ENCODE data around the gene ACOX3. TPM values are rescaled to one million over a fixed set of nuclear protein-coding genes. Genes with fewer than 3 reads are reported as not detected.

ACOX3 gene
- total and polyA plus RNA-seq, 9 of the 15 experiments (the other 6 are each of a cell fraction or from before 2014, with no cell fraction given): 0.68 to 7.3 (median 3.7) TPM

- H2AFZ ChIP-seq (ENCODE audit: low read depth, low read length): no peak overlapping the region
- ATAC-seq (no peak), DNase-seq (ENCODE audit: extremely low read depth in 1 of 4, low spot score in 3 of 4) (no peak), FAIRE-seq (no peak)
- peaks cover 3 to 51% of the 10 kb centered on the region in 2 experiments; a peak in 3 of 5 replicates for H3K27me3 ChIP-seq (ENCODE audit: control insufficient read depth in 2 of 2, insufficient read depth in 2 of 2, low read length in 2 of 2)
- intact Hi-C loops (cut with micrococcal nuclease) (no loop called here), in situ Hi-C loops (cut with MboI) (no loop called here)
- CTCF ChIA-PET (ENCODE audit: low intra/inter-chr PET ratio): no interaction called here
- H3K9me1 ChIP-seq (ENCODE audit: control insufficient read depth, insufficient read depth, low read length): no peaks in the 10 kb centered on the region
- H4K20me1 ChIP-seq (replicated peaks; ENCODE audit: control insufficient read depth, insufficient read depth, low read length): 0 out of 2 replicates have a peak, but pooled peaks cover 4% of the 10 kb centered on the region
- no peak overlapping the region for H3K4me2 ChIP-seq (ENCODE audit: insufficient read depth, low read length)
- TF ChIP-seq KLF1 (tag; IDR thresholded peaks at IDR 0.05): no peak
- TF ChIP-seq PML (IDR thresholded peaks at IDR 0.05; ENCODE audit: low read length): no peak
- TF ChIP-seq DMBX1 (CRISPR knock-in tag; IDR thresholded peaks at IDR 0.05; ENCODE audit: borderline replicate concordance): no peak
- BruUV-seq (replicated peaks): no TSS peak
- POLR2A ChIA-PET: interaction anchor here (1.9 kb wide), 1 partner anchor 9 kb away, joined by 5 read pairs; no protein-coding TSS in a partner anchor
- H3K9me3 ChIP-seq (replicated peaks; ENCODE audit: control insufficient read depth, insufficient read depth, low read depth, low read length): no peaks in the 10 kb centered on the region
- H3K79me2 ChIP-seq (ENCODE audit: control insufficient read depth, insufficient read depth, low read length): no peaks in the 10 kb centered on the region
- H3K4me3 ChIP-seq: no peak overlapping the region
- H3K36me3 ChIP-seq (ENCODE audit: control insufficient read depth, insufficient read depth, low read length): no peaks in the 10 kb centered on the region
- WGBS (ENCODE audit: insufficient coverage, low coverage, missing lambda C conversion rate): 13% methylated on average over 6 of the region's 6 CpGs
- no peak overlapping the region for H3K27ac ChIP-seq (ENCODE audit: extremely low read depth, low read depth, low read length)
- no peak overlapping the region for H3K9ac ChIP-seq (ENCODE audit: insufficient read depth in 1 of 2, low read depth in 2 of 2, low read length in 2 of 2)
- peaks cover 0 to 5% of the 10 kb centered on the region in 2 experiments; a peak in 1 of 5 replicates for H3K4me1 ChIP-seq (replicated peaks in 1 of 2; ENCODE audit: control insufficient read depth in 2 of 2, insufficient read depth in 2 of 2, low read length in 2 of 2)
These were observed 111.0 kb downstream of the ACOX3 start for GRCh38 chr4:8329560-8329858.

- H3K9me3 ChIP-seq (replicated peaks; ENCODE audit: control insufficient read depth, insufficient read depth, low read depth, low read length): no peaks in the 10 kb centered on the region
- WGBS (ENCODE audit: insufficient coverage, low coverage, missing lambda C conversion rate): 4% methylated on average over 9 of the region's 13 CpGs
- ATAC-seq (no peak; the same call in 2 of the 3 replicates), DNase-seq (ENCODE audit: extremely low read depth in 1 of 4, low spot score in 3 of 4) (no peak), FAIRE-seq (no peak)
- no peak overlapping the region for H3K4me3 ChIP-seq
- H3K9me1 ChIP-seq (ENCODE audit: control insufficient read depth, insufficient read depth, low read length): no peaks in the 10 kb centered on the region
- ChIA-PET POLR2A (interaction anchor here (1.9 kb wide), 1 partner anchor 9 kb away, joined by 5 read pairs; no protein-coding TSS in a partner anchor), CTCF (ENCODE audit: low intra/inter-chr PET ratio) (no interaction called here)
- intact Hi-C loops (cut with micrococcal nuclease) (no loop called here), in situ Hi-C loops (cut with MboI) (no loop called here)
- H3K36me3 ChIP-seq (ENCODE audit: control insufficient read depth, insufficient read depth, low read length): no peaks in the 10 kb centered on the region
- no peak overlapping the region for H3K27ac ChIP-seq (ENCODE audit: extremely low read depth, low read depth, low read length)
- no peak overlapping the region for H2AFZ ChIP-seq (ENCODE audit: low read depth, low read length)
- H3K4me1 ChIP-seq (replicated peaks in 1 of 2; ENCODE audit: control insufficient read depth in 2 of 2, insufficient read depth in 2 of 2, low read length in 2 of 2): peaks cover 0 to 5% of the 10 kb centered on the region in 2 experiments; a peak in 1 of 5 replicates
- no TSS peak for BruUV-seq (replicated peaks)
- no peak overlapping the region for H3K4me2 ChIP-seq (ENCODE audit: insufficient read depth, low read length)
- 0 out of 2 replicates have a peak, but pooled peaks cover 4% of the 10 kb centered on the region for H4K20me1 ChIP-seq (replicated peaks; ENCODE audit: control insufficient read depth, insufficient read depth, low read length)
- H3K9ac ChIP-seq (ENCODE audit: insufficient read depth in 1 of 2, low read depth in 2 of 2, low read length in 2 of 2): no peak overlapping the region
- peaks cover 3 to 56% of the 10 kb centered on the region in 2 experiments; a peak in 3 of 5 replicates for H3K27me3 ChIP-seq (ENCODE audit: control insufficient read depth in 2 of 2, insufficient read depth in 2 of 2, low read length in 2 of 2)
- H3K79me2 ChIP-seq (ENCODE audit: control insufficient read depth, insufficient read depth, low read length): no peaks in the 10 kb centered on the region
- TF ChIP-seq POLR2AphosphoS2 (IDR thresholded peaks at IDR 0.05; ENCODE audit: low read length) (no peak), ZNF354B (CRISPR knock-in tag; IDR thresholded peaks at IDR 0.05) (no peak), CC2D1A (IDR thresholded peaks at IDR 0.05) (no peak), CREB3 (tag; conservative IDR thresholded peaks at IDR 0.05; ENCODE audit: low read depth) (no peak), POLR2B (IDR thresholded peaks at IDR 0.05; ENCODE audit: low read depth, partially characterized antibody) (no peak), TGIF2 (CRISPR knock-in tag; IDR thresholded peaks at IDR 0.05) (no peak), HSF4 (CRISPR knock-in tag; IDR thresholded peaks at IDR 0.05; ENCODE audit: borderline replicate concordance) (no peak), FOXJ2 (tag; IDR thresholded peaks at IDR 0.05) (no peak), GTF2A2 (tag; IDR thresholded peaks at IDR 0.05) (no peak), CBX8 (IDR thresholded peaks at IDR 0.05; ENCODE audit: borderline replicate concordance, extremely low read depth, low read depth, low read length, poor library complexity, severe bottlenecking) (no peak), ELK3 (CRISPR knock-in tag; IDR thresholded peaks at IDR 0.05) (no peak)
These were observed 111.5 kb downstream of the ACOX3 start for GRCh38 chr4:8328866-8329559.

All from K562 (cell line).